ENCODE measurements around the gene MAMDC4.

The MAMDC4 gene

DNA sequence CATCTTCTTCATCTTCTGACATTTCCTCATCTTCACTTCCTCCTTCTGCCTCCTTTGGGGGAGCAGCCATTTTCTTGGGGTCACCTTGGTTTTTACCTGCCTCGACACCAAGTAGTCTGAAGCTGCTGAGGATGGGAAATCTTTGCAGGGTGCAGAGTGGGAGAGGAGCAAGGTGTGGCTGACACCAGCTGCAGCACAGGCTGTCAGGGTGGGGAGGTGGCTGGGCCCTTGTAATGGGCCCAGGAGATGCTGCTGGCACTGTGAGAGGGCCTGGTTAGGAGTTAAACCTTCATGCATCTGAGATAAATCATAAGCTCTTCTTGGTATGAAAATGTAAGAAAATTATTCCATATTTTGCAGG lies 36.7 kb upstream of the MAMDC4 start:
- no peak for DNase-seq (ENCODE audit: low read depth in 1 of 2, low spot score in 1 of 2)
- TF ChIP-seq, protein P1, sequence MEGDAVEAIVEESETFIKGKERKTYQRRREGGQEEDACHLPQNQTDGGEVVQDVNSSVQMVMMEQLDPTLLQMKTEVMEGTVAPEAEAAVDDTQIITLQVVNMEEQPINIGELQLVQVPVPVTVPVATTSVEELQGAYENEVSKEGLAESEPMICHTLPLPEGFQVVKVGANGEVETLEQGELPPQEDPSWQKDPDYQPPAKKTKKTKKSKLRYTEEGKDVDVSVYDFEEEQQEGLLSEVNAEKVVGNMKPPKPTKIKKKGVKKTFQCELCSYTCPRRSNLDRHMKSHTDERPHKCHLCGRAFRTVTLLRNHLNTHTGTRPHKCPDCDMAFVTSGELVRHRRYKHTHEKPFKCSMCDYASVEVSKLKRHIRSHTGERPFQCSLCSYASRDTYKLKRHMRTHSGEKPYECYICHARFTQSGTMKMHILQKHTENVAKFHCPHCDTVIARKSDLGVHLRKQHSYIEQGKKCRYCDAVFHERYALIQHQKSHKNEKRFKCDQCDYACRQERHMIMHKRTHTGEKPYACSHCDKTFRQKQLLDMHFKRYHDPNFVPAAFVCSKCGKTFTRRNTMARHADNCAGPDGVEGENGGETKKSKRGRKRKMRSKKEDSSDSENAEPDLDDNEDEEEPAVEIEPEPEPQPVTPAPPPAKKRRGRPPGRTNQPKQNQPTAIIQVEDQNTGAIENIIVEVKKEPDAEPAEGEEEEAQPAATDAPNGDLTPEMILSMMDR (IDR thresholded peaks at IDR 0.05; ENCODE audit: insufficient read depth, low read length) = no peak
- TF ChIP-seq, protein P2, sequence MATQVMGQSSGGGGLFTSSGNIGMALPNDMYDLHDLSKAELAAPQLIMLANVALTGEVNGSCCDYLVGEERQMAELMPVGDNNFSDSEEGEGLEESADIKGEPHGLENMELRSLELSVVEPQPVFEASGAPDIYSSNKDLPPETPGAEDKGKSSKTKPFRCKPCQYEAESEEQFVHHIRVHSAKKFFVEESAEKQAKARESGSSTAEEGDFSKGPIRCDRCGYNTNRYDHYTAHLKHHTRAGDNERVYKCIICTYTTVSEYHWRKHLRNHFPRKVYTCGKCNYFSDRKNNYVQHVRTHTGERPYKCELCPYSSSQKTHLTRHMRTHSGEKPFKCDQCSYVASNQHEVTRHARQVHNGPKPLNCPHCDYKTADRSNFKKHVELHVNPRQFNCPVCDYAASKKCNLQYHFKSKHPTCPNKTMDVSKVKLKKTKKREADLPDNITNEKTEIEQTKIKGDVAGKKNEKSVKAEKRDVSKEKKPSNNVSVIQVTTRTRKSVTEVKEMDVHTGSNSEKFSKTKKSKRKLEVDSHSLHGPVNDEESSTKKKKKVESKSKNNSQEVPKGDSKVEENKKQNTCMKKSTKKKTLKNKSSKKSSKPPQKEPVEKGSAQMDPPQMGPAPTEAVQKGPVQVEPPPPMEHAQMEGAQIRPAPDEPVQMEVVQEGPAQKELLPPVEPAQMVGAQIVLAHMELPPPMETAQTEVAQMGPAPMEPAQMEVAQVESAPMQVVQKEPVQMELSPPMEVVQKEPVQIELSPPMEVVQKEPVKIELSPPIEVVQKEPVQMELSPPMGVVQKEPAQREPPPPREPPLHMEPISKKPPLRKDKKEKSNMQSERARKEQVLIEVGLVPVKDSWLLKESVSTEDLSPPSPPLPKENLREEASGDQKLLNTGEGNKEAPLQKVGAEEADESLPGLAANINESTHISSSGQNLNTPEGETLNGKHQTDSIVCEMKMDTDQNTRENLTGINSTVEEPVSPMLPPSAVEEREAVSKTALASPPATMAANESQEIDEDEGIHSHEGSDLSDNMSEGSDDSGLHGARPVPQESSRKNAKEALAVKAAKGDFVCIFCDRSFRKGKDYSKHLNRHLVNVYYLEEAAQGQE (IDR thresholded peaks at IDR 0.05; ENCODE audit: insufficient replicate concordance, low read depth) = no peak
- peak; percentile 34; the same call in 1 of the 2 replicates for TF ChIP-seq SPI1 (IDR thresholded peaks at IDR 0.05; ENCODE audit: borderline replicate concordance, low read depth)
- TF ChIP-seq POLR2AphosphoS5 (IDR thresholded peaks at IDR 0.05; ENCODE audit: low read depth) = no peak
- TF ChIP-seq GABPA (IDR thresholded peaks at IDR 0.05; ENCODE audit: low read depth) = no peak
- Histone ChIP-seq H3K27me3 (ENCODE audit: insufficient read depth, poor library complexity, severe bottlenecking) (no peaks in the 10 kb centered on the region), H3K27ac (replicated peaks) (no peak overlapping the region), H3K4me3 (replicated peaks; ENCODE audit: insufficient read depth, low read length) (no peak overlapping the region)

DNA sequence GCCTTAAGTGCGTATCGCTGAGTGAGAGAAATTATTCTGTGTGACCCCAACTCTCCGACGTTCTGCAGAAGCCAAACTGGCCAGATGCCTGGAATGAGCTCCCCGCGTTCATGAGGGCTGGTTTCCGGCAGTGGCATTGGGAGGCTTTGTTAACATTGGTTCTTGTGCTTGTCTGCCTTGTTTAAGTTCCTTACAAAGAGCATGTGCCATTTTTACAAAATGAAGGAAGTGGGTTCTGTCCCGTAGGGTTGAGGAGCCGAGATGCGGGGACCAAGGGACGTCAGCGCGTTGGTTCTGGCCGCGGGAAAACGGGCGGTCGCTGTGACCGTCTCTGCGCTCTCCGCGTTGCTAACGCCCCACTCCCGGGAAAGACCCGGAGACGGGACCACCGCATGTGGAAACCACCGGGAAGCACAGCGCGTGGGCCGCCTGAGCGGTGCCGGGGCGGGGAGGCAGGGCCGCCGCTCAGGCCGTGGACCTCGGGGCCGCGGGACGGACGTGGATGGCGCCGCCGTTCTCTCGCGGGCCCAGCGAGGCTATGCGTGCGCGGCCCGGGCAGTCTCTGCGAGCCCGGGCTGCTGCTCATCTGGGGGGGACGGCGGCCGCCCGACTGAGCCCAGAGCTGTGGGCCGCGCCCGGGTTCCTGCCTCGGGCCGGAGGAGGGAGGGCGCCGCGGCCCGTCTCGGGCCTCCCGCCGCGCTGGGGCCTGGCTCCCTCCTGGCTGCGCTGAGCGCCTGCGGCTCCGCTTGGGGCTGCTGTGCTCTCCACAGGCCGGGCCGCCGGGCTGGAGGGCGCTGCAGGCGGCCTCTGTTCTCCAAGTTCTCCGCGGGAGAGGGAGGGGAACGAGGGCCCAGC lies 30.9 kb upstream of the MAMDC4 start:
- DNase-seq (ENCODE audit: low read depth in 1 of 2, low spot score in 1 of 2) = no peak
- Histone ChIP-seq H3K4me3 (replicated peaks; ENCODE audit: insufficient read depth, low read length) (no peak overlapping the region), H3K27me3 (ENCODE audit: insufficient read depth, poor library complexity, severe bottlenecking) (no peaks in the 10 kb centered on the region), H3K27ac (replicated peaks) (no peak overlapping the region)
- TF ChIP-seq GABPA (IDR thresholded peaks at IDR 0.05; ENCODE audit: low read depth) = no peak
- no peak for TF ChIP-seq SPI1 (IDR thresholded peaks at IDR 0.05; ENCODE audit: borderline replicate concordance, low read depth)
- TF ChIP-seq, protein P1 (IDR thresholded peaks at IDR 0.05; ENCODE audit: insufficient read depth, low read length) = no peak
- TF ChIP-seq, protein P2 (IDR thresholded peaks at IDR 0.05; ENCODE audit: insufficient replicate concordance, low read depth) = no peak
- TF ChIP-seq POLR2AphosphoS5 (IDR thresholded peaks at IDR 0.05; ENCODE audit: low read depth) = no peak

DNA sequence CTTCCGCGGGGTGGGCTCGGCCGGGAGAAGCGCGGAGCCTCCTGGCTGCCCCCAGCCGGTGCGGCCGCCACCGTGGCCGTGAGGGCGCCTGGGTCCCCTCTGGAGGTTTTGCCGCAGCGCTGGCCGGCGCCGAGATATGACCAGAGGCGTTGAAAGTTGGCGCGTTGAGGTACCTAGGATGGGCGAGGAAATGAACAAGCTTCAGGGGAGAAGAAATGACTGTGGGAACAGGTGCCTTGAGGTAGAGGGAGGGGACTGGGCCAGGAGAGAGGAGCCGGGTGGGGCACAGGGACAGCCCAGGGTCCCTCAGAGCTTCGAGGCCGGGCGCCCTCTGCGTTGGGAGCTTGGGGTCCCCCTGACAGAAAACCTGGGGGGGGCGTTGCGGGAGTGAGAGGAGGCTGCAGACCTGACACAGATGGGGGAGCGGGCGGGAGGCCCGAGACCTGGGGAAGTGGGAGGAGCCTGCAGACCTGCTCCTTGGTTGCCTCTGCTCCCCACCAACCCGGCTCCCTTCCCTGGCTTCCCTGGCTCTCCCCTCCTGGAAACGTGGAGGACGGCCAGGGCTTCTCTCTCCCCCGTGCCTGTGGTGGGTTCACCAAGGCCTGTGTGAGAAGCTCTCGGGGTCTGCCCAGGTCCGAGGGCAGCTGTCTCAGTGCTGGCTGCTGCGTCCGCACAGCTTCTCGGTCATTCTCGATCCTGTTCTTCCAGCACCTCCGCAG lies 30.2 kb upstream of the MAMDC4 start:
- H3K27me3 ChIP-seq (ENCODE audit: insufficient read depth, poor library complexity, severe bottlenecking) = no peaks in the 10 kb centered on the region
- TF ChIP-seq GABPA (IDR thresholded peaks at IDR 0.05; ENCODE audit: low read depth) (no peak), POLR2AphosphoS5 (IDR thresholded peaks at IDR 0.05; ENCODE audit: low read depth) (no peak), SPI1 (IDR thresholded peaks at IDR 0.05; ENCODE audit: borderline replicate concordance, low read depth) (no peak)
- TF ChIP-seq, protein P1 (IDR thresholded peaks at IDR 0.05; ENCODE audit: insufficient read depth, low read length) = no peak
- TF ChIP-seq, protein P2 (IDR thresholded peaks at IDR 0.05; ENCODE audit: insufficient replicate concordance, low read depth) = no peak
- no peak overlapping the region for H3K4me3 ChIP-seq (replicated peaks; ENCODE audit: insufficient read depth, low read length)
- no peak for DNase-seq (ENCODE audit: low read depth in 1 of 2, low spot score in 1 of 2)
- no peak overlapping the region for H3K27ac ChIP-seq (replicated peaks)
